ENCODE measurements around the gene LRFN2. TPM values are rescaled to one million over a fixed set of nuclear protein-coding genes. Genes with fewer than 3 reads are reported as not detected.
A peak's percentile ranks its signal among the peaks of the same experiment; 100 is the strongest.

LRFN2 gene
- polyA plus RNA-seq, 1 donor (not counting 4 experiments of a cell fraction or from before 2014, with no cell fraction given), result not detected

DNA sequence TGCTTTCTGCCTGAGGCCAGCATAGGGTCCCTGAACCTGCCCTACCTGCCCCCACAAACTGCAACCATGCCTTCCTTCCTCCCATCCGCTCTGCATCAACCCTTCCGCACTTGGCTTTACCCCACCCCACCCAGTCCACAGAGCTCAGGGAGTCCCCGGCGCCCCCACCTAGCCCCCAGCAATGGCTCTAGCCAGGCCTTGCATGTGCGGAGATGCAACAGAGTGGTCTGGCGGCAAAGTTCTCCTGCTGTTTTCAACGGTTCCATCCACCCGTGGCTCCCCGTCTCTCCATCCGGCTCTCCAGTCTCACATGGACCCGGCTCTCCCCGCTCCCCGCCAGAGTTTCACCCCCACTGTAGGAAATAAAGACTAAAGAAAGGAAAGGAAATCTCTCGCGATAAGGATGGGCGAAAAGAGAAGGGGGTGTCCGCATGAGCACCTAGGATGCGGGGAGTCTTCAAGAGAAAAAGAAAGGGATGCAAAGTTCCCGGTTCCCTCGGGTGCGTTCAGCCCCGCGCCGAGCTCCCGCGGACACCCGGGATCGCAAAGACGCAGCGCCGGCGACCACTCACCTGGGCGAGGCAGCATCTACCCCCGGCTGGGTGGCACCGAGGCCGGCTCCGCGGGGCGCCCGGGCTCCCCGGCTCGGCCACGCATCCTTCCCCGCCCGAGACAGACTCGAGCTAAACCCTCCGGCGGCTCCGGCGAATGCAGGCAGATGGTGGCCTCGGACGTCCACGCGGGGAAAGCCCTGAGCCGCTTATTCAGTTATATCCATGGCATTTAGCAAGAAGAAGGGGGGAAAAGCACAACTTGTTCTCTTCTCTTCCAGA is 579 bp downstream of the LRFN2 start:
- peak overlapping the region in 1 of 3 experiments; percentile 47 for H3K4me3 ChIP-seq (ENCODE audit: control insufficient read depth in 2 of 3, extremely low read depth in 1 of 3, insufficient read depth in 2 of 3, low read depth in 1 of 3, low read length in 3 of 3)
- H3K27me3 ChIP-seq (ENCODE audit: control insufficient read depth, extremely low read depth, insufficient read depth, low read length), result peaks cover 51% of the 10 kb centered on the region
- TF ChIP-seq, protein P1, sequence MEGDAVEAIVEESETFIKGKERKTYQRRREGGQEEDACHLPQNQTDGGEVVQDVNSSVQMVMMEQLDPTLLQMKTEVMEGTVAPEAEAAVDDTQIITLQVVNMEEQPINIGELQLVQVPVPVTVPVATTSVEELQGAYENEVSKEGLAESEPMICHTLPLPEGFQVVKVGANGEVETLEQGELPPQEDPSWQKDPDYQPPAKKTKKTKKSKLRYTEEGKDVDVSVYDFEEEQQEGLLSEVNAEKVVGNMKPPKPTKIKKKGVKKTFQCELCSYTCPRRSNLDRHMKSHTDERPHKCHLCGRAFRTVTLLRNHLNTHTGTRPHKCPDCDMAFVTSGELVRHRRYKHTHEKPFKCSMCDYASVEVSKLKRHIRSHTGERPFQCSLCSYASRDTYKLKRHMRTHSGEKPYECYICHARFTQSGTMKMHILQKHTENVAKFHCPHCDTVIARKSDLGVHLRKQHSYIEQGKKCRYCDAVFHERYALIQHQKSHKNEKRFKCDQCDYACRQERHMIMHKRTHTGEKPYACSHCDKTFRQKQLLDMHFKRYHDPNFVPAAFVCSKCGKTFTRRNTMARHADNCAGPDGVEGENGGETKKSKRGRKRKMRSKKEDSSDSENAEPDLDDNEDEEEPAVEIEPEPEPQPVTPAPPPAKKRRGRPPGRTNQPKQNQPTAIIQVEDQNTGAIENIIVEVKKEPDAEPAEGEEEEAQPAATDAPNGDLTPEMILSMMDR (optimal IDR thresholded peaks at IDR 0.05 in 1 of 3, IDR thresholded peaks at IDR 0.05 in 1 of 3, conservative IDR thresholded peaks at IDR 0.05 in 1 of 3; ENCODE audit: extremely low read depth in 1 of 3, insufficient read depth in 2 of 3, low read length in 3 of 3), result no peak
- peak; percentile 13 for TF ChIP-seq EZH2 (IDR thresholded peaks at IDR 0.05; ENCODE audit: low read length)
- no peak overlapping the region for H2AFZ ChIP-seq (ENCODE audit: control insufficient read depth, low read length)
- H4K20me1 ChIP-seq (ENCODE audit: control insufficient read depth, extremely low read depth, insufficient read depth, low read length), result no peaks in the 10 kb centered on the region
- peak overlapping the region; percentile 76 for H3K4me2 ChIP-seq (ENCODE audit: control insufficient read depth, extremely low read depth, insufficient read depth, low read depth, low read length)
- no peak overlapping the region for H3K27ac ChIP-seq (ENCODE audit: control insufficient read depth, insufficient read depth, low read length)
- FAIRE-seq (no peak), DNase-seq (ENCODE audit: low read depth, low spot score) (no peak)
- no peaks in the 10 kb centered on the region for H3K9me1 ChIP-seq (ENCODE audit: control insufficient read depth, extremely low read depth, insufficient read depth, low read length)
- no peak overlapping the region for H3K9ac ChIP-seq (ENCODE audit: control insufficient read depth, extremely low read depth, insufficient read depth, low read length)
- dilution Hi-C loops (cut with MboI; ENCODE audit: extremely low pct_ligation_motif_present, low sequenced_read_pairs), result no loop called here
- H3K9me3 ChIP-seq (ENCODE audit: control insufficient read depth, low read depth, low read length), result no peaks in the 10 kb centered on the region
- no peaks in the 10 kb centered on the region for H3K36me3 ChIP-seq (ENCODE audit: control insufficient read depth in 2 of 2, extremely low read depth in 1 of 2, insufficient read depth in 2 of 2, low read length in 2 of 2)
- H3K4me1 ChIP-seq (ENCODE audit: control insufficient read depth, extremely low read depth, insufficient read depth, low read length), result peaks cover 4% of the 10 kb centered on the region
- no peaks in the 10 kb centered on the region for H3K79me2 ChIP-seq (ENCODE audit: control insufficient read depth, insufficient read depth, low read length)

DNA sequence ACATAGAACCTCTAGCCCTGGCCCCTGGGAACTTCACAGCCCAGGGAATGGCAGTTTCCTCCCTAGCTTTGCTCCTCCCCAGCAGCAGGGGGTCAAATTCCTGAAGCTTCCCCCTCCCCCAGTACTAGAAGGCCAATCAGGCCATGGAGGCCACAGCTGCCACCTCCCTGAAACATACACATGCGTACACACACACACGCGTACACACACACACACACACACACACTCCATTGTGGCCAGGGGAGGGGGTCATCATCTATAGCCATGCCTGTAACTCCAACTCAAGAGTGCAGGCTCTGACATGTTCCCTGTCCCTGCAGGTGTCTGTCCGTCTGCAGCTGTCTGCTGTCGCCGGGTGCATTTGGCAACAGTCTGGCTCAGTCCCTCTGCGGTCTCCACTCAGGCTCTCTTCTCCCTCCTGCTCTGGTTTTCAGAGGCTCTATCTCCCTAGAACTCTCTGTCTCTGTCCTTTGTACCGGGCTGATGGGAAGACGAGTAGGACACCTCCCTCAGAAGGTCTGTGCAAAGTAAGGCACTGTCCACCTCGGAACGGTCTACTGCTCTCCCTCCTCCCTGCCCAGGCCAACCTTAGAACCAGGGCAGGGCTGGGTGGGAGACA is 1.4 kb downstream of the LRFN2 start:
- dilution Hi-C loops (cut with MboI; ENCODE audit: extremely low pct_ligation_motif_present, low sequenced_read_pairs), result no loop called here
- FAIRE-seq (no peak), DNase-seq (ENCODE audit: low read depth, low spot score) (no peak)
- peaks cover 51% of the 10 kb centered on the region for H3K27me3 ChIP-seq (ENCODE audit: control insufficient read depth, extremely low read depth, insufficient read depth, low read length)
- H3K9ac ChIP-seq (ENCODE audit: control insufficient read depth, extremely low read depth, insufficient read depth, low read length), result no peak overlapping the region
- no peak for TF ChIP-seq EZH2 (IDR thresholded peaks at IDR 0.05; ENCODE audit: low read length)
- TF ChIP-seq, protein P1 (optimal IDR thresholded peaks at IDR 0.05 in 1 of 3, IDR thresholded peaks at IDR 0.05 in 1 of 3, conservative IDR thresholded peaks at IDR 0.05 in 1 of 3; ENCODE audit: extremely low read depth in 1 of 3, insufficient read depth in 2 of 3, low read length in 3 of 3), result no peak
- H4K20me1 ChIP-seq (ENCODE audit: control insufficient read depth, extremely low read depth, insufficient read depth, low read length), result no peaks in the 10 kb centered on the region
- no peaks in the 10 kb centered on the region for H3K79me2 ChIP-seq (ENCODE audit: control insufficient read depth, insufficient read depth, low read length)
- no peak overlapping the region for H2AFZ ChIP-seq (ENCODE audit: control insufficient read depth, low read length)
- no peaks in the 10 kb centered on the region for H3K9me1 ChIP-seq (ENCODE audit: control insufficient read depth, extremely low read depth, insufficient read depth, low read length)
- no peak overlapping the region for H3K27ac ChIP-seq (ENCODE audit: control insufficient read depth, insufficient read depth, low read length)
- H3K4me3 ChIP-seq (ENCODE audit: control insufficient read depth in 2 of 3, extremely low read depth in 1 of 3, insufficient read depth in 2 of 3, low read depth in 1 of 3, low read length in 3 of 3), result no peak overlapping the region
- no peaks in the 10 kb centered on the region for H3K36me3 ChIP-seq (ENCODE audit: control insufficient read depth in 2 of 2, extremely low read depth in 1 of 2, insufficient read depth in 2 of 2, low read length in 2 of 2)
- peaks cover 4% of the 10 kb centered on the region for H3K4me1 ChIP-seq (ENCODE audit: control insufficient read depth, extremely low read depth, insufficient read depth, low read length)
- no peaks in the 10 kb centered on the region for H3K9me3 ChIP-seq (ENCODE audit: control insufficient read depth, low read depth, low read length)
- H3K4me2 ChIP-seq (ENCODE audit: control insufficient read depth, extremely low read depth, insufficient read depth, low read depth, low read length), result no peak overlapping the region
